Effector memory CD8-positive, alpha-beta T cell (primary cell): ENCODE results near the gene ACTN4.
"Not testable (repeated sequence)": the region's sequence is repeated elsewhere in the genome, so short reads cannot be mapped to it uniquely, and the experiment has no call there.

Source experiments
- ATAC-seq: fragments of 150-1000 bp; cut with Tn5 transposase; replicated peaks from 2 replicates; pipeline ENCODE4 v1.10.0; 2021; ENCODE audit warnings: mild to moderate bottlenecking, moderate library complexity
- DNase-seq, 3 experiments: peaks; one replicate each; pipeline ENCODE4 v3.0.0; 2021
- H3K27ac Mint-ChIP-seq, 2 donors: one replicate each; pipeline ENCODE4 v1.8.0; 2022; ENCODE audit warnings: mild to moderate bottlenecking in 2 of 2, mixed read lengths in 2 of 2, moderate library complexity in 2 of 2
- H3K27me3 Mint-ChIP-seq, 2 donors: one replicate each; pipeline ENCODE4 v1.8.0; 2022; ENCODE audit warnings: mixed read lengths in 2 of 2
- H3K36me3 Mint-ChIP-seq: one replicate; pipeline ENCODE4 v1.8.0; 2022; ENCODE audit warnings: mild to moderate bottlenecking, moderate library complexity, mixed read lengths; ENCODE audit not compliant: insufficient read depth
- H3K4me1 Mint-ChIP-seq, 2 donors: one replicate each; pipeline ENCODE4 v1.8.0; 2022; ENCODE audit warnings: low read depth in 2 of 2, mixed read lengths in 2 of 2
- H3K4me3 Mint-ChIP-seq, 2 donors: one replicate each; pipeline ENCODE4 v1.8.0; 2022; ENCODE audit warnings: mild to moderate bottlenecking in 2 of 2, mixed read lengths in 2 of 2, moderate library complexity in 2 of 2
- H3K9me3 Mint-ChIP-seq, 2 donors: one replicate each; pipeline ENCODE4 v1.8.0; 2022; ENCODE audit warnings: mixed read lengths in 2 of 2

The ACTN4 gene

DNA sequence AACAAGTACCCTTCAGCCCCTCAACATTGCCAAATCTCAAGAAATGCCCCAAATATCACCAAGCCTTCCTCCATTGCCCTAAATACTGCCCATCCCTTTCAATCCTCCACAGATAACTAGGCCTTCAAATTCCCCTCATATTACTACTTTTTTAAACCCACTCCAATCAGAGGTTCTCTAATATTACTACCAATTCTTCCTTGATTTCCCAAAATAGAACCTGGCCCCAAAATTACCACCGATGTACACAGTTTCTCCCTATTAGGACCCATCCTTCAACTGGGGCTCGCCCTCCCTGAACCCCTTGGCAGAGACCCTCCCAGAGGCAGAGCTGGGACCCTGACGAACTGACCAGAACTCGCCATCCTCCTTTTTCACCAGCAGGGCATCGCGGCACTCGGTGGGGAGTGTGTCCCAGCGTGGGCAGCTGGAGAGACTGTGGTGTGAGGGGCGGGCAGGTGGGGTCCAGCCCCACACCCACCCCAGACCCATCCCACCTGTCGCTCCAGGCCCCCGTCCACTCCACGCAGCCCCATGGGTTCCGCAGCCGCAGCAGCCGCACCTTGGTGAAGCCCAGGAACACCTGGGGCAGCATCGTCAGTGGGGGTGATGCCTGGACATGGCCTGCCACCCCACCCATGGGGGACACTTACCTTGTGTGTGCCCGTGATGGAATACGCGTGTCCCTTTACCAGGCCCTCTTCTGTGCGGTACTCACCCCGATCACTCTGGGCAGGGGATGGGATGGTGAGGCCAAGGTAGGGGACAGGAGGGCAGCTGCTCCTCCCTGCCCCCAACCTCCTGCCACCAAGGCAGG is 90.7 kb downstream of the ACTN4 start:
- H3K27me3 Mint-ChIP-seq = no peaks in the 10 kb centered on the region
- H3K27ac Mint-ChIP-seq = peak overlapping the region in 1 of 2 donors; percentile 14

GRCh38 chr19:38739440-38740256 is 92.2 kb downstream of the ACTN4 start:
- Mint-ChIP-seq H3K36me3 (peaks cover 19% of the 10 kb centered on the region), H3K4me1 (peaks cover 28 to 30% of the 10 kb centered on the region in 2 donors), H3K27ac (peak overlapping the region; percentile 35 to 44), H3K9me3 (no peaks in the 10 kb centered on the region), H3K4me3 (peak overlapping the region; percentile 55 to 58), H3K27me3 (no peaks in the 10 kb centered on the region)
- ATAC-seq = peak; percentile 31
- no peak for DNase-seq

More for the DNA sequence above, 90.7 kb downstream of the ACTN4 start:
- ATAC-seq = no peak
- no peaks in the 10 kb centered on the region for H3K9me3 Mint-ChIP-seq
- peaks cover 27% of the 10 kb centered on the region for H3K36me3 Mint-ChIP-seq
- peak overlapping the region; percentile 39 to 58 for H3K4me3 Mint-ChIP-seq
- DNase-seq = no peak
- peaks cover 43% of the 10 kb centered on the region in 2 donors for H3K4me1 Mint-ChIP-seq

DNA sequence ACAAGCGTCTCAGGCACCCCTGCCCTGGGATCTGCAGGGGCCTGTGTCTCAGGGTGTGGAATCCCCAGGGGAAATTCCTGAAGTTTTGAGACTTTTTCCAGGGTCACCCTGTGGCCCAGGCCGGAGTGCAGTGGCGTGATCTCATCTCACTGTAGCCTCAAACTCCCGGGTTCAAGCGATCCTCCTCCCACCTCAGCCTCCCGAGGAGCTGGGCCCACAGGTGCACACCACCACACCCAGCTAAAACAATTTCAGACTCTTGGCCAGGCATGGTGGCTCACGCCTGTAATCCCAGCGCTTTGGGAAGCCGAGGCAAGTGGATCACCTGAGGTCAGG is 92.8 kb downstream of the ACTN4 start:
- Mint-ChIP-seq H3K4me3 (no peak overlapping the region), H3K27me3 (no peaks in the 10 kb centered on the region), H3K4me1 (peaks cover 23 to 25% of the 10 kb centered on the region in 2 donors), H3K27ac (peak overlapping the region in 1 of 2 donors; percentile 72), H3K36me3 (peaks cover 14% of the 10 kb centered on the region), H3K9me3 (no peaks in the 10 kb centered on the region)
- DNase-seq (no peak), ATAC-seq (no peak)

DNA sequence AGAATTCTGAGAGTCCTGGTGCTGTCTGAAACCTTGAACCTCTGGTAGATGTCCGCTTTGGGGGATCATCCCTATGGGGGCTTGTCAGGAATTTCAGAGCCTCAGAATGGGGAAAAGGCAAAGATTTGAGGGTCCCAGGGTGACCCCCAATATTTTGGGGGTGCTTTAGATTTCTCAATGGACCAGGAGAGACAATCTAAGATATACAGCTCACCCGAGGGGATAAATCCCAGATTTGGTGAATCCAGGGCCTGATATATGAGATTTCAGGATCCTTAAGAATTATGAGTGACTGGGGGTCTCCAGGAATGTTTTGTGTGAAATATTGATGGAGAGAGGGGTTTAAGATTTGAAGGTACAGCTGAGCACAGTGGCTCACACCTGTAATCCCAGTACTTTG is 93.5 kb downstream of the ACTN4 start:
- H3K36me3 Mint-ChIP-seq = peaks cover 11% of the 10 kb centered on the region
- no peaks in the 10 kb centered on the region for H3K27me3 Mint-ChIP-seq
- peaks cover 23% of the 10 kb centered on the region in 2 donors for H3K4me1 Mint-ChIP-seq
- H3K4me3 Mint-ChIP-seq = no peak overlapping the region
- H3K9me3 Mint-ChIP-seq = no peaks in the 10 kb centered on the region
- DNase-seq (no peak), ATAC-seq (no peak)
- H3K27ac Mint-ChIP-seq = peak overlapping the region in 1 of 2 donors; percentile 72

GRCh38 chr19:38741670-38742069 is 94.2 kb downstream of the ACTN4 start:
- Mint-ChIP-seq H3K27me3 (no peaks in the 10 kb centered on the region), H3K4me3 (no peak overlapping the region), H3K4me1 (peaks cover 20% of the 10 kb centered on the region in 2 donors), H3K9me3 (no peaks in the 10 kb centered on the region), H3K36me3 (peaks cover 6% of the 10 kb centered on the region), H3K27ac (peak overlapping the region; percentile 38 to 72)
- DNase-seq (no peak), ATAC-seq (no peak)

GRCh38 chr19:38742296-38742695 is 94.8 kb downstream of the ACTN4 start:
- H3K27ac Mint-ChIP-seq = peak overlapping the region in 1 of 2 donors; percentile 38
- DNase-seq (no peak), ATAC-seq (no peak)
- no peaks in the 10 kb centered on the region for H3K9me3 Mint-ChIP-seq
- H3K27me3 Mint-ChIP-seq = no peaks in the 10 kb centered on the region
- H3K36me3 Mint-ChIP-seq = peaks cover 5% of the 10 kb centered on the region
- H3K4me3 Mint-ChIP-seq = no peak overlapping the region
- H3K4me1 Mint-ChIP-seq = peaks cover 19 to 20% of the 10 kb centered on the region in 2 donors

GRCh38 chr19:38742906-38743305 is 95.5 kb downstream of the ACTN4 start:
- no peaks in the 10 kb centered on the region for H3K27me3 Mint-ChIP-seq
- peaks cover 5% of the 10 kb centered on the region for H3K36me3 Mint-ChIP-seq
- DNase-seq (no peak), ATAC-seq (no peak)
- peaks cover 15 to 17% of the 10 kb centered on the region in 2 donors for H3K4me1 Mint-ChIP-seq
- H3K27ac Mint-ChIP-seq = no peak overlapping the region
- no peaks in the 10 kb centered on the region for H3K9me3 Mint-ChIP-seq
- H3K4me3 Mint-ChIP-seq = no peak overlapping the region

DNA sequence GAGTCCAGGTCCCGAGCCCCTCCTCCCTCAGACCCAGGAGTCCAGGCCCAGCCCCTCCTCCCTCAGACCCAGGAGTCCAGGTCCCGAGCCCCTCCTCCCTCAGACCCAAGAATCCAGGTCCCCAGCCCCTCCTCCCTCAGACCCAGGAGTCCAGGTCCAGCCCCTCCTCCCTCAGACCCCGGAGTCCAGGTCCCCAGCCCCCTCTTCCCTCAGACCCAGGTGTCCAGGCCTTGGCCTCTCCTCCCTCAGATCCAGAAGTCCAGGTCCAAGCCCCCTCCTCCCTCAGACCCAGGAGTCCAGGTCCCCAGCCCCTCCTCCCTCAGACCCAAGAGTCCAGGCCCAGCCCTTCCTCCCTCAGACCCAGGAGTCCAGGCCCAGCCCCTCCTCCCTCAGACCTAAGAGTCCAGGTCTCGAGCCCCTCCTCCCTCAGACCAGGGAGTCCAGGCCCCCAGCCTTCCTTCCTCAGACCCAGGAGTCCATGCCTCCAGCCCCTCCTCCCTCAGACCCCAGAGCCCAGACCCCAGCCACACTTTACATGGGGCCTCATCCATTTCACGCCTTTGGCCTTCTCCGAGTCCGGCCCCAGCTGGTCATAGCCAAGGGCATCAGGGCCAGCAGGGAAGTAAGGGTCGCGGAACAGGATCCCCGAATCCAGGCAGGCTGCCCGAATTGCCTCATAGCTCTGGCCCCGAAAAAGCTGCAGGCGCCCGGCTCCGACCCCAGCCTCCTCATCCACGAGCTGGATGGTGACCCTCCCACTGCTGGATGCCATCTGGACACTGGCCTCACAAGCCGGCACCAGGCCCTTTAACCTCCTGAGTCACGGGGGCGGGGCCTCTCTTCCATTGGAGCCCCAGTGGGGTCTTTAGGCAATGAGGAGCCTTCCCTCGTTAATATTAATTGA is 96.2 kb downstream of the ACTN4 start:
- H3K9me3 Mint-ChIP-seq = no peaks in the 10 kb centered on the region
- H3K4me1 Mint-ChIP-seq = peaks cover 10 to 13% of the 10 kb centered on the region in 2 donors
- peaks cover 5% of the 10 kb centered on the region for H3K36me3 Mint-ChIP-seq
- ATAC-seq = no peak
- no peaks in the 10 kb centered on the region for H3K27me3 Mint-ChIP-seq
- DNase-seq = no peak
- peak overlapping the region in 1 of 2 donors; percentile 42 for H3K27ac Mint-ChIP-seq
- H3K4me3 Mint-ChIP-seq = no peak overlapping the region

GRCh38 chr19:38744298-38744681 is 96.8 kb downstream of the ACTN4 start, which contains the start of gene CAPN12:
Gene CAPN12 (minus strand): TSS chr19:38744474. CDS start chr19:38744165, 309 bp downstream.
- no peak for ATAC-seq
- peak within 1 kb of the TSS in 1 of 2 donors; percentile 42 for H3K27ac Mint-ChIP-seq
- no peak for DNase-seq
- H3K27me3 Mint-ChIP-seq = no peaks in the 10 kb centered on the region
- H3K4me3 Mint-ChIP-seq = no peak within 1 kb of the TSS
- peaks cover 6 to 7% of the 10 kb centered on the region in 2 donors for H3K4me1 Mint-ChIP-seq
- no peaks in the 10 kb centered on the region for H3K9me3 Mint-ChIP-seq
- H3K36me3 Mint-ChIP-seq = peaks cover 5% of the 10 kb centered on the region

DNA sequence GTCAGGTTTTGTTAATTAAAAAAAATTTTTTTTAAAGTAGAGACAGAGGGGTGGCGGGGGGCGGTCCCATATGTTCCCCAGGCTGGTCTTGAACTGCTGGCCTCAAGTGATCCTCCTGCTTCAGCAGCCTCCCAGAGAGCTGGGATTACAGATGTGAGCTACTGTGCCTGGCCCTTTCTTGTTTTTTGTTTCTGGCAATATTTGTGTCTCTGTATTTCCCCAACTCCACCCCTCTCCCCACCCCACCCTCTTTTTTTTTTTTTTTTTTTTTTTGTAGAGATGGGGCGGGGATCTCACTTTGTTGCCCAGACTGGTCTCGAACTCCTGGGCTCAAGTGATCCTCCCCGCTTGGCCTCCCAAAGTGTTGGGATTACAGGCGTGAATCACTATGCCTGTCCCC is 97.4 kb downstream of the ACTN4 start:
- DNase-seq = no peak
- Mint-ChIP-seq H3K36me3 (peaks cover 5% of the 10 kb centered on the region), H3K9me3 (no peaks in the 10 kb centered on the region), H3K27me3 (no peaks in the 10 kb centered on the region), H3K27ac (peak overlapping the region in 1 of 2 donors; percentile 42), H3K4me3 (no peak overlapping the region), H3K4me1 (peaks cover 1 to 2% of the 10 kb centered on the region in 2 donors)
- ATAC-seq = no peak

GRCh38 chr19:38745316-38745715 is 97.9 kb downstream of the ACTN4 start:
- H3K9me3 Mint-ChIP-seq = no peaks in the 10 kb centered on the region

DNA sequence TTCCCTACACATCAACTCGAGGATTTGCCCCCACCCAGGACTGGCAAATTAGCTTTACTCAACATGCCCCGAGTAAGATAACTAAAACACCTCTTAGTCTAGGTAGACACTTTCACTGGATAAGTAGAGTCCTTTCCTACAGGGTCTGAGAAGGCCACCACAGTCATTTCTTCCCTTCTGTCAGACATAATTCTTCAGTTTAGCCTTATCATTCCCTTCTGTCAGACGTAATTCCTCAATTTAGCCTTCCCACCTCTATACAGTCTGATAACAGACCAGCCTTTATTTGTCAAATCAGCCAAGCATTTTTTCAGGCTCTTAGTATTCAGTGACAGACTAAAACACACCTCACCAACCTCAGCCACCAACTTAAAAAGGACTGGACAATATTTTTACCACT is 106.3 kb downstream of the ACTN4 start:
- H3K27me3 Mint-ChIP-seq, H3K27ac Mint-ChIP-seq, H3K4me3 Mint-ChIP-seq, DNase-seq, H3K9me3 Mint-ChIP-seq, H3K4me1 Mint-ChIP-seq, ATAC-seq, H3K36me3 Mint-ChIP-seq: not testable (repeated sequence)

More at GRCh38 chr19:38745316-38745715, 97.9 kb downstream of the ACTN4 start:
- Mint-ChIP-seq H3K4me3 (no peak overlapping the region), H3K27ac (peak overlapping the region in 1 of 2 donors; percentile 42), H3K4me1 (peaks cover 0 to 1% of the 10 kb centered on the region in 2 donors), H3K27me3 (no peaks in the 10 kb centered on the region), H3K36me3 (peaks cover 5% of the 10 kb centered on the region)
- no peak for DNase-seq
- no peak for ATAC-seq

GRCh38 chr19:38754196-38754595 is 106.7 kb downstream of the ACTN4 start:
- H3K4me3 Mint-ChIP-seq, H3K36me3 Mint-ChIP-seq, H3K4me1 Mint-ChIP-seq, ATAC-seq, DNase-seq, H3K9me3 Mint-ChIP-seq, H3K27ac Mint-ChIP-seq, H3K27me3 Mint-ChIP-seq: not testable (repeated sequence)
